ENCODE measurements around the gene CARNS1.

Gene CARNS1

DNA sequence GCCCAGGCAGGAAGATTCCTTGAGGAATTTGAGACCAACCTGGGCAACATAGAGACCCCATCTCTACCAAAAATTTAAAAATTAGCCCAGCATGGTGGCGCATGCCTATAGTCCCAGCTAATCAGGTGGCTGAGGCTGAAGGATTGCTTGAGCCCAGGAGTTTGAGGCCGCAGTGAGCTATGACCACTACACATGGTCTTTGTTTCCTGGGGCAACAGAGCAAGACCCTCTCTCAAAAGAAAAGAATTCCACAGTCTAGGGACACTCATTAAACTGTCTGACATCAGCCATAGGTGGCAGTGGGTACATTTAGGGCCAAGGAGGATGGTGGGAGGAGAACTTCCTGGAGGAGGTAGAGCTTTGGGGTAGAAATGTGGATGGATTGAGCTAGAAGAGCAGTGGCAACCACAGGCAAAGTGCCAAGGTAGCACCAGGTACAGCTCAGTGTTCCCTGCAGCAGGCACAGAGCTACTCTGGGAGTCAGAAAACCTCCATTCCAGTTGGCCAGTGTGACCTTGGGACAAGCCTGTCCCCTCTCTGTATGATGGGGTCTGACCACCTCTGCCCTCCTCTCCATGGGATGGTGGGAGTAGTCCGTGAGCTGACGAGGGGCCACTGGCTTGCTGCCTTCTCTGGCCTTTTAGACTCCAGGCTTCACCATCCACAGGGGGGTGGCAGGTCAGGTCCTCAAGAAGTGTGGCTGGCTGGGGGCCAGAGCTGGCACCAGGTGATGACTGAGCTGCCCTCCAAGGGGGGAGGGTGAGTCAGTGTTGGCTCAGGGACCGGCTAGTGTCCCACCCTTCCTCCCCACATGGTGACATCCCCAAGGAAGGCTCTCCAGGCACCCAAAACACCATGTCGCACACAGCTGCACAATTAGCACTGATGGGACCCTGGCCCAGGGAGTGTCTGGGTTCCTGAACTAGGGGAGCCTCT is 38.3 kb upstream of the CARNS1 start:
- DNase-seq = no peak

DNA sequence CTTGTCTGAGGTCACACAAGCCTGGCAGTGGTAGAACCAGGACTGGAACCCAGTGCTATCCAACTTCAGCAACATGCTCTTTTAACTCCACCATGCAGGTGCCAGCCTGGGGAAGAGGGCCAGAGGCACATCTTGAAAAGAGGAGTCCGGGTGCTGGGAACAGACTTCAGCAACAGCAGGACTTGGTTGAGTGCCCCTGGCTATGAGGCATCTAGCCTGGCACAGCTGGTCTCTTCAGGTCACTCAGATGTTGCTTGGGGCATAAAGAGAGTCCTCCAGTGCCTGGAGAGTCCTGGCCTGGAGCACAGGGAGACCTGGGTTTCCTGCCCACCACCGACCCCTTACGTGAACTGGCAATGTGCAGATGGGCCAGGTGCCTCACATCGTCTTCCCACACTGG is 36.9 kb upstream of the CARNS1 start:
- no peak for DNase-seq

DNA sequence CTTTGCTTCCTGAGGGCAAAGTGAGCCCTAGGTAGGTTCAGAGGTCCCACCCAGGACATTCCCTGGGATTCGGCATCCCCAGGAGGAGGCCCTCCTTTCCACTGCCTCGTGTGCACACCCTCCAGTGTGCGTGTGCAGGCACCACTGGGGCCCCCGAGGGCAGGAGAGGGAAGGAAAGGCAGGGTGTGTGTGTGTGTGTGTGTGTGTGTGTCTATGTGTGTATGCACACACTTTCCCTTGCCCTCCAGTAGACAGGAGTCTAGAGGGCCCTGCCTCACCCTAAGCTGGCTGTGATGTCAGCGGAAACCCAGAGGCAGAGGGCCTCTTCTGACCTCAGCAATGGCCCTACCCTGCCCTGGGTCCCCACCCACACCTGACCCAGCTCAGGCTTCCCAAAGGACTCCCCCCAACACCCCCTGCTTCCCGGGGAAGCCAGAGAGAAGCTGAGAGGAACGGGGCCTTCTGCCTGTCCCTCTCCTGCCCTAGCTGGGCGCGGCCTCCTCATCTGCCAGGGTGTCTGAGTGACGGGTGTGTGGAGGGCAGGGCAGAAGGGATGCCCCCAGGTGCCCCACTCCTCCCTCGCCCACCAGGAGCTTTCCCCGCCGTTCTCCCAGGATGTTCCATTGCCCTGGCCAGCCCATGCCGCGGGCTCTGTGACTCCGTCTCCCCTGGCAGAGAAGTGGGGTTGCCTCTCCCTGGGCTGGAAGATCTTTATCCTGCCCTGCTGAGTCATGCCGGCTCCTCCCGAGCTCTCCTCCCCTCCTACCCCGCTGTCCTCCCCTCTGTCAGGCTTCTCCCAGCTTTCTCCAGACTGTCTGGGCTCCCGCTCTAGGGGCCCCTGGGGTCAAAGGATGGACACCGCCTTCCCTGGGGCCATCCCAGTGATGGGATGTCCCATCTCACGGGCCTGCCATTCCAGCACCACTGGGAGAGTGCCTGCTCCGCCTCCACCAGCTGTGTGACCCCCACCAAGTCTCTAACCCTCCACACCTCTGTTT is 36.1 kb upstream of the CARNS1 start:
- DNase-seq = no peak

DNA sequence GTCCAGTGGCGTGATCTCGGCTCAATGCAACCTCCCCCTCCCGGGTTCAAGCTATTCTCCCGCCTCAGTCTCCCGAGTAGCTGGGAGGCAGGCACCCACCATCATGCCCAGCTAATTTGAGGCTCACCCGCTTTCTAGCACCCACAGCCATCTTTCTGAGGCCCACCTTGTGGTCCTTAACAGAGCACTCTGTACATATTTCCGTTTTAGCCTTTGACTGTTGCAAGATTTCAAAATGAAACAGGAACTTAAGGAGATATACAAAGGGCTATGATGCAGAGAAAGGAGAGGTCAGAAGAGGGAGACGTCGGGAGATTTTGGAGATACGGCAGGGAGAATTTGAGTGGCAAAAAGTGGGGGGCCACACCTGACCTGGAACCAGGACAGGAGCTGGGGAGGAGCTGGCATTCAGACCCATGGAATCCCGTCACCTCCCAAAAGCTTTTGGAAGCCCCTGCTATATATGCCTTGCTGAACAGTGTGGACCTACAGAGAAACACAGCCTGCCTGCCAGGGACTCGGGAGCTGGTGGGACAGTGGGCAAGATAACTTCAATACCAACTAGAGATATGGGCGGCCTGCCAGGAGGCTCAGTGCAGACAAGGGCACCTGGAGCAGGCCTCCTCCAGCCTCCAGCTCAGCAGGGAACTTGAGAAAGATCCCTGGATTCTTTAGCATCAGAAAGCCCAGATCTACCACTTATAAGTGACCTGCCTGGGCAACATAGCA is 34.1 kb upstream of the CARNS1 start:
- no peak for DNase-seq

DNA sequence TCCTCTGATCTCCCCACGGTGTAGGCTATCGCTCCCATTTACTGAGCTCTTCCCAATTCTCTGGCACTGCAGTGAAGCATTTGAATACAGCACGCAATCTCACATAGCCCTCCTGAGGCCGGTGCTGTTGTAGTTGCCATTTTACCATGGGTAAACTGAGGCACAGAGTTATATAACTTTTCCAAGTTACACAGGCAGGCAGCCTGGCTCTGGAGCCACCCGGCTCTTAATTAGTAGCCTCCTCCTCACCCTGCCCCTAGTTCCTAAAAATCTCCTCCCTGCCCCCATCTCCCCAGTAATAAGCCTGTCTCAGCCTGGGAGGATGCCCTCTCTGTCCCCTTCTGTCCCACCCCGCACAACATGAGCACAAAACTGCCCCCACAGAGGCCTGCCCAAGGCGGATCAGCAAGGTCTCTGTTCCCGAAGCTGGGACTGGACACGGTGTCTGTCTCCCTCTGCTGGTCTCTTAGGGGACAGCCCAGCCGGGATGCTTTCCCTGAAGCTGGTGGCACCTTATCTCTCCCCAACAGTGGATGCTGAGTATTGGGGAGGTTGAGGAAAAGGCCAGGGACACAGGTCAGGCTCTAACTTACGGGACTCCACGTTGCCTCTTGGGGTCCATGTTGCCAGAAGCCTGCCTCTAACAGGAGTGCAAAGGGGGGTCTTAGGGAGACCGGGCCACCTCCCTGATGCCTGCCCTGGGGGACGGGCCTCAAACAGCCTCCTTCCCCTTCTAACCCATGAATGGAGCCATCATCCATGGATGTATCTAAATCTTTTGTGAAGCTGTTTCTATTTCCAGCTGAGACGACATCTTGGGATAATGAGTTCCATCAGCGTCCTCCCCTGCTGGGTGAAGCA is 33.0 kb upstream of the CARNS1 start:
- DNase-seq = peak; percentile 82

DNA sequence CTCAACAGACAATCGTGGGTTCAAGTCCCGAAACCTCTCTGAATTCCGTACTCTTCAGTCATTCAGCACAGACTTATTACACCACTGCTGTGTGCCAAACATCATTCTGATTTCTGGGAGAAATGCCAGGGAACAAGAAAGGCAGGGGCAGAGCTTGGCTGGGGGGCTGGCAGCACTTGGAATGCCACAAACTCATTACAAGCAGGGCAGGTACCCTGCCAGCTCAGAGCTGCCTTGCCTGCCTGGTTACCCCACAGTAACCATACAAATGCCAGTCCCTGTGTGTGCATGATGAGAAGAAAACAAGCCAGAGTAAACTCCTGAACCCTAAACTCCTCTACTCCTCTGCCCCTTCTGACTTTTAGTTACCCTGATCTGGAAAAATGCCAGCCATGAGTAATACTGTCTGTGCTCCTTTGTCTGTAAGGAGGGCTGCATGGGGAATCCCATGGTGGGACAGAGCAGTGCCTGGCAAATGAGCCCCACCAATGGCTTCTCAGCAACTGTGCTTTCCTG is 30.6 kb upstream of the CARNS1 start:
- DNase-seq = peak; percentile 78

DNA sequence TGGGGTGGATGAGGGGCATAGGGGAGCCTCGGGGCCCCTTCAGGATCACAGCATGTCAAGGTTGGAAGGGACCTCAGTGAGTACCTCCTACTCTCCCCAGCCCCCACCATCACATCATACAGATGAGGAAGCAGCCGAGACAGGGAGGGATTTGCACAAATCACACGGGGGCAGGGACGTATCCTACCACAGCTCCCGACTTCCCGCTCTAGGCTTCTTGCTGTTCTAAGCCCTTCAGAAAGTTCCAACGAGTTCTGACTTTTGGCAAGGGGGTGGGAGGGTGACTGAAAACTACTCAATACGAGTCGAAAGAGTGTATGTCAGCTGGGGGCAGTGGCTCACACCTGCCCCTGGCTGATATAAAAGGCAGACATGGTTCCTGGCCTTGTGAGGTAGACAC is 28.4 kb upstream of the CARNS1 start:
- no peak for DNase-seq

DNA sequence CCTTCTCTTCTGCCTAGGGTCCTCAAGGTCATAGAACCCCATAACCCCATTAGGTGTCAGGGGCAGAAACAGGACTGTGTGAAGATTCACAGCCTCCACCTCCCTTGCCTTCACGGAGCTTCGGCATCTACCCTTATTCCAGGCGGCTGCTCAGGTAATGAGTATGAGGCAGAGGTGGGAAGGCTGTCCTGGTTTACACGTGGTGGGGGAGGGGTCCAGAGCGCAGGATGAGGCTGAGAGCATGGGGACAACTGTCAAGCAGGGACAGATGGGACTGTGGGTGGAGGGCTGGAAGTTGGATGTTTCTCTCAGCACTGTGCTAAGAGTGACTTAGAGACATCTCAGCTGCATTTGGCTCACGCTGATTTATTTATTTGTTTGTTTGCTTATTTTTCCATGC is 28.0 kb upstream of the CARNS1 start:
- DNase-seq = no peak

DNA sequence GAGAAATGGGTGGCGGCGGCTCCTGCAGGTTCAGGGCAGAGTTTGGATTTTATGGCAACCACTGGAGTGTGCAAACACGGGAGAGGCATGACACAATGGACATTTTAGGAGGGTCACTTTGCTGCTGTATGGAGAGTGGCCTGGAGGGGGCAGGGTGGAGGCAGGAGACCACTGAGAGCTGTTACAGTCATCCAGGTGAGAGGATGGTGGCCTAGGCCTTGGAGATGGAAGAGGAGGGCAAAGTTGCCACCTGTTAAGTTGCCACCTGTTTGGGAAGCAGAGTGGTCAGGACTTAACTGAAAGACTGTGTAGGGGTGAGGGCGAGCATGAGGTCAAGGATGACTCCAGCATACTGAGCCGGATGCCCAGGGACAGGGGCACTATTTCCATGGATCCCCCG is 26.0 kb upstream of the CARNS1 start:
- DNase-seq = no peak

DNA sequence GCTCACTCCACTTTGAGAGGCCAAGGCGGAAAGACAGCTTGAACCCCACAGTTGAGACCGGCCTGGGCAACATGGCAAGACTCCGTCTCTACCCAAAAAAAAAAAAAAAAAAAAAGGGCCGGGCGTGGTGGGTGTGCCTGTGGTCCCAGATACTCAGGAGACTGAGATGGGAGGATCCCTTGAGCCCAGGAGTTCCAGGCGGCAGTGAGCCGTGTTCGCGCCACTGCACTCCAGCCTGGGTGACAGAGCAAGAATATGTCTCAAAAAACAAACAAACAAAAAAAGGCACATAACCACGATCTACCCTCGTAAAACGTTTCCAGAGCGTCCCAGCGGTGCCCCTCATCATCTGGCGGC is 24.6 kb upstream of the CARNS1 start:
- DNase-seq = no peak

DNA sequence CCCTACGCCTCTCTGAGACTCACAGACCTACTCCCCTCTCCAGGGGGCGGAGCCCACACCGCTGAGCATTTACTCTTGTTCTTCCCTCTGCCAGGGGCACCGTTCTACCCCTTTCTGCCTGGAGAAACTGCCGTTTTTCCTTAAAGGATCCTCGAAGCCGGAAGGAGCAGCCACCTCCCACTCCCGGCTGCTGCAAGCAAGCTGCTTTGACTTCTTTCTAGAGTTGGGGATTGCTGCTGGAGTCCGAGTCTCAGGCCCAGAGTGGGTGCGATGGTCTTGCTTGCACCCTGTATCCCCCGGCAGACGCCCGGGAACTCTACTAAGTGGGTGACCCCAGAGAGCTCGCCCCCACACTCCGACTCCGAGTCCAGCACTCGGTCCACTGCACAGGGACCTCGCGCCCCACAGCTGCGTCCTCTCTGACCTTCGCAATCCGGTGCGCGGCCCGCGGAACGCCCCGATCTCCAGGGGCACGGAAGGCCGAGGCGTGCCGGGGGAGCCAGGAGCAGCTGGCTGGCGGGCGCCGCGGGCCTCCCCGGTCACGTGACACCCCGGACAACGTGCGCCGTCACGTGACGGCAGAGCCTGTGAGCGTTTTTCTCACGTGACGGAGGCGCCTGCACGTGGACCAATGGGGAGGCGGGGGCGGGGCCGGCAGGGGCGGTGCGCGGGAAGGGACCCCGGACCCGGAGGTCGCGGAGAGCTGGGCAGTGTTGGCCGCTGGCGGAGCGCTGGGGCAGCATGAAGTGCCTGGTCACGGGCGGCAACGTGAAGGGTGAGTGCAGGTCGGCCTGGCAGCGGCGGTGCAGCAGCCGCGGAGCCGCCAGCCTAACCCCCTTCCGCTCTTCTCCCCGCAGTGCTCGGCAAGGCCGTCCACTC is 23.9 kb upstream of the CARNS1 start, which contains the start of gene RAD9A:
Gene RAD9A (plus strand): TSS at position 683 of the 879 bp plus-strand sequence. CDS start 59 bp downstream, at position 742.
- DNase-seq = peak; percentile 94

DNA sequence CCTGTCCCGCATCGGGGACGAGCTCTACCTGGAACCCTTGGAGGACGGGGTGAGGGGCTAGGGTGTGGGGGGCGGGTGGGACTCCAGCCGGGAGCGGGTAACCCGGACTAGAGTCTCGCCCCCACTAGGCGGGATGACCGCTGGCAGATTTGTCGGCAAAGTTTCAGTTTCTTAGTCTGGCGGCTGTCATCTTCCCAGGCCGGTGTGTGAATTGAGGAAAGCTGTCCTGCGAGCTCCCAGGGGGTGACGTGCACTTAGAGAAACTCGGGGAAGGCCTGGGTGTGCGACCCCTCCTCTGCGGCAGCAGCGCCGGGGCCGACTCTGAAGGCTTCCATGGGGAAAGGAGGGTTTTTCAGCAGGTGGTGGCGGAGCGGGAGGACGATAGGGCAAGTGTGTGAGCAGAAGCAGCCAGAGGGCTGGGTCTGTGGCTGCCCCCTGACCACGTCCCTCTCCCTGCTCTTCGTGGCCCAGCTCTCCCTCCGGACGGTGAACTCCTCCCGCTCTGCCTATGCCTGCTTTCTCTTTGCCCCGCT is 23.2 kb upstream of the CARNS1 start:
- DNase-seq = no peak

DNA sequence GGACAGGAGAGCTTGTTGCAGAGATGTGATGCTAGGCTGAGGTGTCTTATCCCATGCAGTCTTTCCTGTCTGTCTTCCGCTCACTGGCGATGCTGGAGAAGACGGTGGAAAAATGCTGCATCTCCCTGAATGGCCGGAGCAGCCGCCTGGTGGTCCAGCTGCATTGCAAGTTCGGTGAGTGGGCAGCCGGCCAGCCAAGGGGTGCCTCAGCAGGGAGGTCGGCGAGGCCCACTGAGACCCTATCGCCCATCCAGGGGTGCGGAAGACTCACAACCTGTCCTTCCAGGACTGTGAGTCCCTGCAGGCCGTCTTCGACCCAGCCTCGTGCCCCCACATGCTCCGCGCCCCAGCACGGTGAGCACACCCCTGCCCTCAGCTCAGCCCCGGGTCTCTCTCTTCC is 22.0 kb upstream of the CARNS1 start:
- no peak for DNase-seq

DNA sequence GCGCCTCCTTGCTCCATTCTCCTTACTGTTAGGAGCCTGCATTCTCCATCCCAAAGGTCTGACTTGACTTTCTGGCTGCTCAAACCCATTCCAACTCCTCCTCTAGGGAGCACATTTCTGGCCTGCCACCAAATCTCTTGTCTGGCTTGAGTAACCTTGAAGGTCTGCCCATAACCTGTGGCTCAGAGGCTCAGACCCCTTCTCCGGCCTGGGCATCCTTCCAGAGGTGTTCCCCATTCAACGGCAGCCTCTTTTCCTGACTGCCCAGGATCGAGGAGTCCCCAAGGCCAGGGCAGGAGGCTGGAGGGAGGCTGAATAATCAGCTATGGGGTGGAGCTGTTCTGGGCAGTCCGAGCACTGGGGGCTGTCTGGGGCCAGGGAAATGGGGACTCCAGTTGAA is 21.5 kb upstream of the CARNS1 start:
- DNase-seq = no peak

DNA sequence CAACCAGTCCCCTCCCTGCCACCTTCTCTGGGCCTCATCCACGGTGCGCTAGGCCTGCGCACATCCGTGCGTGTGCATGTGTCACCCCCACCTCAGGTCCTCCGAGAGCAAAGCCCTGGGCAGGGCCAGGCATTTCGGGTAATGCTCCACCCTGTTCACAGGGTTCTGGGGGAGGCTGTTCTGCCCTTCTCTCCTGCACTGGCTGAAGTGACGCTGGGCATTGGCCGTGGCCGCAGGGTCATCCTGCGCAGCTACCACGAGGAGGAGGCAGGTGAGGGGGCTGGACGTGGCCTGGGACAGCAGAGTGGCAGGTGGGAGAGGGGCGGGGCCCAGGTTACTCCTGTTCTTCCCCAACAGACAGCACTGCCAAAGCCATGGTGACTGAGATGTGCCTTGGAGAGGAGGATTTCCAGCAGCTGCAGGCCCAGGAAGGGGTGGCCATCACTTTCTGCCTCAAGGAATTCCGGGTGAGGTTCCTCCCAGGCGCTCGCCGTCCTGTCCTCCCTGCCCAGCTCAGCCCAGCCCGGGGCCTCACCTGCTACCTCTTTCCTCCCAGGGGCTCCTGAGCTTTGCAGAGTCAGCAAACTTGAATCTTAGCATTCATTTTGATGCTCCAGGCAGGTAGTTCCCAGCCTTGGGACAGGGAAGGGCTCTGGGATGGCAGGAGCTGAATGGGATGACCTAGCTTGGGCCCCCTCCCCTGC is 19.8 kb upstream of the CARNS1 start:
- no peak for DNase-seq

DNA sequence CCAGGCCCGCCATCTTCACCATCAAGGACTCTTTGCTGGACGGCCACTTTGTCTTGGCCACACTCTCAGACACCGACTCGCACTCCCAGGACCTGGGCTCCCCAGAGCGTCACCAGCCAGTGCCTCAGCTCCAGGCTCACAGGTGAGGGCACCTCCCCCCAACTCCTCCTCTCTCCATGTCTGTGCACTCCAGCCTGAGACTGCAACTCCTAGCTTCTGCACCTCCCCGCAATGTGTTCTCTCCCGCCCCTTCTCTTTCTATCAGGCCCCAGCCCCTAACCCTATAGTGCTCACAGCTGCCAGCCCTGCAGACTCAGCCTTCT is 19.3 kb upstream of the CARNS1 start:
- no peak for DNase-seq

DNA sequence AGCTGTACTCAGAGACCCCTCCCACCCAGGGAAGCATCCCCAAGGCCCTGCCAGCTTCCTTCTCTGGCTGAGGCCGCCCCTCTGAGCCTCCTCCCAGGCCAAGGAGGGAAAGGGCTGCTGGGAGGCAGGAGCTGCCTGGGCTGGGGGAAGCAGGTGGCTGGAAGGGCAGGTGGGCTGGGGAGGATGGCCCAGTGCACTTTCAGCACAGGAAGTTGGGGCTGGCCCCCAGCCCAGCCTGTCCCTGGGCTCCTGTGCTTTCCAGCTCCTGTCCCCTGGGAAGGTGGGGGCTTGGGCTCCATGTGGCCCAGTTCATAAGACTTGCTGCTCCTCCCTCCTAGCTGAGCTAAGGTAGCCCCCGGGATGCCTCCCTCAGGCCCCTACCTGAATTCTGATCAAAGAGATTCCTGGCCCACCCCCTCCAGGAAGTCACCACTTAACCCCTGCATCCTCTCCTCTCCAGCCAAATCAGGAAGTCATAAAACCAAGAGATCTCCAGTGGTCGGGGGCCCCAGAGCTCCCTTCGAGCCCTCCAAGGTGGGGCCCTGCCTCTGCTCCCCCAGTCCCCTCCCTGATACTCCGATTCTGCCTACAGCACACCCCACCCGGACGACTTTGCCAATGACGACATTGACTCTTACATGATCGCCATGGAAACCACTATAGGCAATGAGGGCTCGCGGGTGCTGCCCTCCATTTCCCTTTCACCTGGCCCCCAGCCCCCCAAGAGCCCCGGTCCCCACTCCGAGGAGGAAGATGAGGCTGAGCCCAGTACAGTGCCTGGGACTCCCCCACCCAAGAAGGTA is 18.7 kb upstream of the CARNS1 start:
- DNase-seq = no peak

DNA sequence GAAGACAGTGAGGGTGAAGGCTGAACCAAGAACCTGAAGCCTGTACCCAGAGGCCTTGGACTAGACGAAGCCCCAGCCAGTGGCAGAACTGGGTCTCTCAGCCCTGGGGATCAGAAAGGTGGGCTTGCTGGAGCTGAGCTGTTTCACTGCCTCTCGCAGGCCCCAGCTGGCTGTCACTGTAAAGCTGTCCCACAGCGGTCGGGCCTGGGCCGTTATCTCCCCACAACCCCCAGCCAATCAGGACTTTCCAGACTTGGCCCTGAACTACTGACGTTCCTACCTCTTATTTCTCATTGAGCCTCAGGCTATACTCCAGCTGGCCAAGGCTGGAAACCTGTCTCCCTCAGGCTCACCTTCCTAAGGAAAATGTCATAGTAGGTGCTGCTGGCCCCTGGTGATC is 17.9 kb upstream of the CARNS1 start:
- DNase-seq = no peak

Measured in midbrain (tissue), 1 donor.